Measurements from ENCODE around the gene CRB3.

CRB3 gene

GRCh38 chr19:6439743-6440142, 24.3 kb upstream of the CRB3 start:
- Histone ChIP-seq H3K36me3 (ENCODE audit: control insufficient read depth, insufficient read depth, low read length) (no peaks in the 10 kb centered on the region; the same call in 1 of the 2 replicates), H3K4me1 (ENCODE audit: control insufficient read depth, insufficient read depth, low read length) (no peaks in the 10 kb centered on the region), H3K9ac (ENCODE audit: low read length) (no peak overlapping the region), H3K27me3 (ENCODE audit: control insufficient read depth, insufficient read depth, low read length) (no peaks in the 10 kb centered on the region), H3K27ac (ENCODE audit: low read depth, low read length) (no peak overlapping the region), H3K9me3 (ENCODE audit: control insufficient read depth, insufficient read depth, low read depth, low read length) (no peaks in the 10 kb centered on the region), H3K4me3 (ENCODE audit: low read depth, low read length) (no peak overlapping the region)

- no peaks in the 10 kb centered on the region for H3K27me3 ChIP-seq (ENCODE audit: control insufficient read depth, insufficient read depth, low read length)
- H3K36me3 ChIP-seq (ENCODE audit: control insufficient read depth, insufficient read depth, low read length), result no peaks in the 10 kb centered on the region; the same call in 1 of the 2 replicates
- H3K4me3 ChIP-seq (ENCODE audit: low read depth, low read length), result no peak overlapping the region
- H3K27ac ChIP-seq (ENCODE audit: low read depth, low read length), result no peak overlapping the region
- no peaks in the 10 kb centered on the region for H3K9me3 ChIP-seq (ENCODE audit: control insufficient read depth, insufficient read depth, low read depth, low read length)
- H3K4me1 ChIP-seq (ENCODE audit: control insufficient read depth, insufficient read depth, low read length), result no peaks in the 10 kb centered on the region
- no peak overlapping the region for H3K9ac ChIP-seq (ENCODE audit: low read length)
Measured at GRCh38 chr19:6440905-6441304, 23.2 kb upstream of the CRB3 start.

GRCh38 chr19:6442087-6442688, 21.9 kb upstream of the CRB3 start:
- Histone ChIP-seq H3K4me1 (ENCODE audit: control insufficient read depth, insufficient read depth, low read length) (no peaks in the 10 kb centered on the region), H3K36me3 (ENCODE audit: control insufficient read depth, insufficient read depth, low read length) (no peaks in the 10 kb centered on the region; the same call in 1 of the 2 replicates), H3K27me3 (ENCODE audit: control insufficient read depth, insufficient read depth, low read length) (no peaks in the 10 kb centered on the region), H3K9ac (ENCODE audit: low read length) (no peak overlapping the region), H3K9me3 (ENCODE audit: control insufficient read depth, insufficient read depth, low read depth, low read length) (no peaks in the 10 kb centered on the region), H3K4me3 (ENCODE audit: low read depth, low read length) (no peak overlapping the region), H3K27ac (ENCODE audit: low read depth, low read length) (no peak overlapping the region)

- Histone ChIP-seq H3K27ac (ENCODE audit: low read depth, low read length) (no peak overlapping the region), H3K27me3 (ENCODE audit: control insufficient read depth, insufficient read depth, low read length) (no peaks in the 10 kb centered on the region), H3K4me3 (ENCODE audit: low read depth, low read length) (no peak overlapping the region), H3K9ac (ENCODE audit: low read length) (no peak overlapping the region), H3K36me3 (ENCODE audit: control insufficient read depth, insufficient read depth, low read length) (no peaks in the 10 kb centered on the region; the same call in 1 of the 2 replicates), H3K9me3 (ENCODE audit: control insufficient read depth, insufficient read depth, low read depth, low read length) (no peaks in the 10 kb centered on the region), H3K4me1 (ENCODE audit: control insufficient read depth, insufficient read depth, low read length) (no peaks in the 10 kb centered on the region)
Measured at GRCh38 chr19:6443986-6444385, 20.1 kb upstream of the CRB3 start.

GRCh38 chr19:6446452-6446851, 17.6 kb upstream of the CRB3 start:
- no peaks in the 10 kb centered on the region for H3K4me1 ChIP-seq (ENCODE audit: control insufficient read depth, insufficient read depth, low read length)
- no peaks in the 10 kb centered on the region for H3K27me3 ChIP-seq (ENCODE audit: control insufficient read depth, insufficient read depth, low read length)
- H3K27ac ChIP-seq (ENCODE audit: low read depth, low read length), result no peak overlapping the region
- H3K9me3 ChIP-seq (ENCODE audit: control insufficient read depth, insufficient read depth, low read depth, low read length), result no peaks in the 10 kb centered on the region
- H3K4me3 ChIP-seq (ENCODE audit: low read depth, low read length), result no peak overlapping the region
- peaks cover 2% of the 10 kb centered on the region for H3K36me3 ChIP-seq (ENCODE audit: control insufficient read depth, insufficient read depth, low read length)
- H3K9ac ChIP-seq (ENCODE audit: low read length), result no peak overlapping the region

- Histone ChIP-seq H3K9me3 (ENCODE audit: control insufficient read depth, insufficient read depth, low read depth, low read length) (no peaks in the 10 kb centered on the region), H3K27me3 (ENCODE audit: control insufficient read depth, insufficient read depth, low read length) (no peaks in the 10 kb centered on the region), H3K4me3 (ENCODE audit: low read depth, low read length) (no peak overlapping the region), H3K4me1 (ENCODE audit: control insufficient read depth, insufficient read depth, low read length) (no peaks in the 10 kb centered on the region), H3K27ac (ENCODE audit: low read depth, low read length) (no peak overlapping the region), H3K36me3 (ENCODE audit: control insufficient read depth, insufficient read depth, low read length) (peaks cover 13% of the 10 kb centered on the region), H3K9ac (ENCODE audit: low read length) (no peak overlapping the region)
Measured at GRCh38 chr19:6448045-6448444, 16.0 kb upstream of the CRB3 start.

- Histone ChIP-seq H3K4me3 (ENCODE audit: low read depth, low read length) (no peak overlapping the region), H3K4me1 (ENCODE audit: control insufficient read depth, insufficient read depth, low read length) (no peaks in the 10 kb centered on the region), H3K27ac (ENCODE audit: low read depth, low read length) (no peak overlapping the region), H3K9ac (ENCODE audit: low read length) (no peak overlapping the region), H3K36me3 (ENCODE audit: control insufficient read depth, insufficient read depth, low read length) (peaks cover 31% of the 10 kb centered on the region), H3K9me3 (ENCODE audit: control insufficient read depth, insufficient read depth, low read depth, low read length) (peaks cover 17% of the 10 kb centered on the region), H3K27me3 (ENCODE audit: control insufficient read depth, insufficient read depth, low read length) (no peaks in the 10 kb centered on the region)
Measured at GRCh38 chr19:6450166-6450565, 13.9 kb upstream of the CRB3 start.

- Histone ChIP-seq H3K27me3 (ENCODE audit: control insufficient read depth, insufficient read depth, low read length) (no peaks in the 10 kb centered on the region), H3K9ac (ENCODE audit: low read length) (no peak overlapping the region), H3K9me3 (ENCODE audit: control insufficient read depth, insufficient read depth, low read depth, low read length) (peaks cover 17% of the 10 kb centered on the region), H3K4me1 (ENCODE audit: control insufficient read depth, insufficient read depth, low read length) (no peaks in the 10 kb centered on the region), H3K4me3 (ENCODE audit: low read depth, low read length) (no peak overlapping the region), H3K27ac (ENCODE audit: low read depth, low read length) (no peak overlapping the region), H3K36me3 (ENCODE audit: control insufficient read depth, insufficient read depth, low read length) (peaks cover 36% of the 10 kb centered on the region)
Measured at GRCh38 chr19:6451583-6452222, 12.4 kb upstream of the CRB3 start.

GRCh38 chr19:6452223-6452614, 11.9 kb upstream of the CRB3 start:
- Histone ChIP-seq H3K27me3 (ENCODE audit: control insufficient read depth, insufficient read depth, low read length) (no peaks in the 10 kb centered on the region), H3K4me3 (ENCODE audit: low read depth, low read length) (no peak overlapping the region), H3K4me1 (ENCODE audit: control insufficient read depth, insufficient read depth, low read length) (no peaks in the 10 kb centered on the region), H3K27ac (ENCODE audit: low read depth, low read length) (no peak overlapping the region), H3K9me3 (ENCODE audit: control insufficient read depth, insufficient read depth, low read depth, low read length) (peaks cover 17% of the 10 kb centered on the region), H3K9ac (ENCODE audit: low read length) (no peak overlapping the region), H3K36me3 (ENCODE audit: control insufficient read depth, insufficient read depth, low read length) (peaks cover 36% of the 10 kb centered on the region)

- H3K4me3 ChIP-seq (ENCODE audit: low read depth, low read length), result no peak overlapping the region
- no peak overlapping the region for H3K27ac ChIP-seq (ENCODE audit: low read depth, low read length)
- no peak overlapping the region for H3K9ac ChIP-seq (ENCODE audit: low read length)
- peaks cover under 1% of the 10 kb centered on the region; the same call in 1 of the 2 replicates for H3K4me1 ChIP-seq (ENCODE audit: control insufficient read depth, insufficient read depth, low read length)
- H3K9me3 ChIP-seq (ENCODE audit: control insufficient read depth, insufficient read depth, low read depth, low read length), result peaks cover 17% of the 10 kb centered on the region
- no peaks in the 10 kb centered on the region for H3K27me3 ChIP-seq (ENCODE audit: control insufficient read depth, insufficient read depth, low read length)
- H3K36me3 ChIP-seq (ENCODE audit: control insufficient read depth, insufficient read depth, low read length), result peaks cover 36% of the 10 kb centered on the region
Measured at GRCh38 chr19:6452899-6453298, 11.2 kb upstream of the CRB3 start.

- H3K36me3 ChIP-seq (ENCODE audit: control insufficient read depth, insufficient read depth, low read length), result peaks cover 36% of the 10 kb centered on the region
- H3K4me3 ChIP-seq (ENCODE audit: low read depth, low read length), result no peak overlapping the region
- peaks cover 9% of the 10 kb centered on the region; the same call in 1 of the 2 replicates for H3K4me1 ChIP-seq (ENCODE audit: control insufficient read depth, insufficient read depth, low read length)
- H3K9me3 ChIP-seq (ENCODE audit: control insufficient read depth, insufficient read depth, low read depth, low read length), result peaks cover 17% of the 10 kb centered on the region
- H3K27ac ChIP-seq (ENCODE audit: low read depth, low read length), result no peak overlapping the region
- H3K9ac ChIP-seq (ENCODE audit: low read length), result no peak overlapping the region
- no peaks in the 10 kb centered on the region for H3K27me3 ChIP-seq (ENCODE audit: control insufficient read depth, insufficient read depth, low read length)
Measured at GRCh38 chr19:6453951-6454565, 10.0 kb upstream of the CRB3 start.

Data from HUES6 (cell line).